AML-193 (cell line): ENCODE measurements around the gene ALOX15B.
A peak's percentile ranks its signal among the peaks of the same experiment; 100 is the strongest.

Experiments used
- DNase-seq, 2 experiments: peaks; one replicate each; lab custom pipeline; 2025; lab: John Stamatoyannopoulos, UW

The ALOX15B gene, protein sequence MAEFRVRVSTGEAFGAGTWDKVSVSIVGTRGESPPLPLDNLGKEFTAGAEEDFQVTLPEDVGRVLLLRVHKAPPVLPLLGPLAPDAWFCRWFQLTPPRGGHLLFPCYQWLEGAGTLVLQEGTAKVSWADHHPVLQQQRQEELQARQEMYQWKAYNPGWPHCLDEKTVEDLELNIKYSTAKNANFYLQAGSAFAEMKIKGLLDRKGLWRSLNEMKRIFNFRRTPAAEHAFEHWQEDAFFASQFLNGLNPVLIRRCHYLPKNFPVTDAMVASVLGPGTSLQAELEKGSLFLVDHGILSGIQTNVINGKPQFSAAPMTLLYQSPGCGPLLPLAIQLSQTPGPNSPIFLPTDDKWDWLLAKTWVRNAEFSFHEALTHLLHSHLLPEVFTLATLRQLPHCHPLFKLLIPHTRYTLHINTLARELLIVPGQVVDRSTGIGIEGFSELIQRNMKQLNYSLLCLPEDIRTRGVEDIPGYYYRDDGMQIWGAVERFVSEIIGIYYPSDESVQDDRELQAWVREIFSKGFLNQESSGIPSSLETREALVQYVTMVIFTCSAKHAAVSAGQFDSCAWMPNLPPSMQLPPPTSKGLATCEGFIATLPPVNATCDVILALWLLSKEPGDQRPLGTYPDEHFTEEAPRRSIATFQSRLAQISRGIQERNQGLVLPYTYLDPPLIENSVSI

DNA sequence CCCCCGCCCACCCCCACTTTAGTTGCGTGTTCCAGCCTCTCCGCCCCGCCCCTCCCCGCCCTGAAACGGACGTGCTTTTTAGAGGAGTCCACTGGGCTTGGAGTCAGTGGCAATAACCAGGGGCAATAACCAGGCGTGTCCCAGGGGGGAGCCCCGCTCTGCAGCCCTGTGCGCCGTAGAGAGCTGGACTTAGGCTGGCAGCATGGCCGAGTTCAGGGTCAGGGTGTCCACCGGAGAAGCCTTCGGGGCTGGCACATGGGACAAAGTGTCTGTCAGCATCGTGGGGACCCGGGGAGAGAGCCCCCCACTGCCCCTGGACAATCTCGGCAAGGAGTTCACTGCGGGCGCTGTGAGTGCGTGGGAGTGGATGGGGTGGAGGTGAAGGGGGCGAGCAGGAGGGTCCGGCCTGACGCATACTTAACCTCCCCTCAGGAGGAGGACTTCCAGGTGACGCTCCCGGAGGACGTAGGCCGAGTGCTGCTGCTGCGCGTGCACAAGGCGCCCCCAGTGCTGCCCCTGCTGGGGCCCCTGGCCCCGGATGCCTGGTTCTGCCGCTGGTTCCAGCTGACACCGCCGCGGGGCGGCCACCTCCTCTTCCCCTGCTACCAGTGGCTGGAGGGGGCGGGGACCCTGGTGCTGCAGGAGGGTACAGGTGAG, at the start of gene ALOX15B:
Gene ALOX15B (plus strand): TSS at position 106 of the 657 bp plus-strand sequence. CDS start 97 bp downstream, at position 203.
- no peak for DNase-seq

DNA sequence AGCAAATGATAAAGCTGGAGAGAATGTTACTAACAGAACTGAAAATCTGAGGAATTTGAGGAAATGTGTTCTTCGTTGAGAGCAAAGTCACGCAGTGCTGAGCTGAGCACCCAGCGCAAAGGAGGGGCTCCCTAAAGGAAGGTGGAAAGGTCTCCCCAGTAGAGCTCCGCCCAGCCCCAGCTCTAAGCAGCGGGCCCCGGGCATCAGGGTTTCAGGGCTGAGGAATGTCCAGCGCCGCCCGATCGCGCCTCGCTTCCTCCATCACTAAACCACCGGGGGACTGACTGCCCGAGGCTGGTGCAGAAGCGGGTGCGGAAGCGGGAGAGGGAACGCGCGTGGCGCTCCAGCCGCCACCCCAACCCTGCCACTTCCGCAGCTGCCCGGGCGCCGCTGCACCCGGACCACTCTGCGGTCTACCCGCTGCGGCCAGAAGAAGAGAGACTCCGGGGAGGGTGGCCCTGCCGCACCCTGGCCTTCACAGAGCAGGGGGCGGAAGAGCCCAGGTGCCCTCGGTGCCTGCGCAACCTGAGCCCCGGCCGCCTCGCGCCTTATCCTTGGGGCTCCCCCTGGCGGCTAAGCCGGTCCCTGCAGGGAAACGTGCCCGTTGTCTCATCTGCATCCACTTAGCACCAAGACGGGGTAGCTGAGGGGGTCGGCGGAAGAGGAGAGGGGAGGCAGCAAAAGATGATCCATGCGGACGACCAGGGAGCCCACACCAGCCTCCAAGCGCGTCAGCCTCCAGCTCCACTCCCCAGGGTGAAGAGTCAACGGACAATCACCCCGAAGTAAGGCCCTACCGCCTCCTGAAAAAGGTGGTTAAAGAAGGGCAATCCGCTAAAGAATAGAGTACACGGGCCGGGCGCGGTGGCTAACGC, 48.8 kb upstream of the ALOX15B start:
- peak; percentile 56 to 69 for DNase-seq

- no peak for DNase-seq
Measured at GRCh38 chr17:7992516-7992915, 46.3 kb upstream of the ALOX15B start.

- no peak for DNase-seq
Measured at GRCh38 chr17:7992924-7993323, 45.9 kb upstream of the ALOX15B start.

- DNase-seq, result no peak
Measured at GRCh38 chr17:7993972-7994589, 44.8 kb upstream of the ALOX15B start.

GRCh38 chr17:7995724-7996123, 43.1 kb upstream of the ALOX15B start:
- no peak for DNase-seq

DNA sequence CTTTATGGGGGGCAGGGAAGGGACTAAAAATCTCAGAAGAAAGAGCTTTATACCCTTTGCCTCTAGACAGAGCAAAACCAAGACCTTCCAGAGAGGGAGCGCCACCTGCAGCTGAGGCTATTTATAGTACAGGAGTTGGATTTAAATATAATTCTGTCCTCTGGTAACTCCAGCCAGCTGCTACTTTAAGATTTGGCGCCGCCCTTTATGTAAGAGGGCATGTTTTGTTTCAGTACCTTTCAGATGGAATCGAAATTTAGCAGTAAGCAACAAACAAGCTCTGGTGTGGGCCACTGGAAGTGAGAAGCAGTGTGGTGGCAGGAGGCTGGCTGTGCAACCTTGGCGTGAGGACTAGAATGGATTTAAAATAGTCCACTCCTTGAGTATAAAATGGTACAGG, 41.7 kb upstream of the ALOX15B start:
- DNase-seq, result peak; percentile 23 to 26

DNA sequence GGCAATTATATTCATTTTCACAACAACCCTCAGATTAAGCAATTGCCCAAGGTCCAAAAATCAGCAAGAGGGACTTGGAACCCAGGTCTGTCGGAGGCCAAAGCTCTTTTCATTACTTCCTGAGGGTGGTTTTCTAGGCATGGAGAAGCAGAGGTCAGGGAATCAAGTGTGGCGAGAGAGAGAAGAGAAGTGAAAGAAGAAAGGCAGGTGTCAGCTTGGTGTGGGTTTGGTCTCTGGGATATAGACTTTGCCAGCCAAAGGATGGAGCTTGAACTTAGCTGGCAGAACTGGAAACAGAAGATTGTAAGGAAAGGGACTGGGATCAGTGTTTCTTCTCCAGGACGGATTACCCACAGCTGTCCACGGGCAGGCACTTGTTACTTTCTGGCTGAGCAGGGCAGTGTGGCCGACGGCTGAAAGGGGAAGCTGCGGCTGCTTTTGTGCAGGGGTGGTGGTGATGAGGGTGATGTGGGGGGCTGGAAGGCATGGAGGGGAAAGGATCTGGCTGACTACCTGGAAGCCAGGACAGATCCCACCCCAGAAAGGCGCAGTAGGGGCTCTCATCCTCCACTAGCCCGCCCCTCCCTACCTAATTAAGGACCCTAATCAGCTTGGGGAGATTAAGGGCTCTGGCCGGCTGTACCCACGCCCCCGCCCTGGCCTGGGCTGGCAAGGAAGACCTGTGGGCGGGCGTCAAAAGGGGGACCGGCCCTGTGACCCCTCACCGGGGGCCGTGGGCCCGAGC, 36.7 kb upstream of the ALOX15B start, which contains the start of gene GUCY2D:
Gene GUCY2D (plus strand): TSS at position 640 of the 745 bp plus-strand sequence. CDS start 433 bp downstream, outside the sequence.
- peak; percentile 19 to 36 for DNase-seq

DNA sequence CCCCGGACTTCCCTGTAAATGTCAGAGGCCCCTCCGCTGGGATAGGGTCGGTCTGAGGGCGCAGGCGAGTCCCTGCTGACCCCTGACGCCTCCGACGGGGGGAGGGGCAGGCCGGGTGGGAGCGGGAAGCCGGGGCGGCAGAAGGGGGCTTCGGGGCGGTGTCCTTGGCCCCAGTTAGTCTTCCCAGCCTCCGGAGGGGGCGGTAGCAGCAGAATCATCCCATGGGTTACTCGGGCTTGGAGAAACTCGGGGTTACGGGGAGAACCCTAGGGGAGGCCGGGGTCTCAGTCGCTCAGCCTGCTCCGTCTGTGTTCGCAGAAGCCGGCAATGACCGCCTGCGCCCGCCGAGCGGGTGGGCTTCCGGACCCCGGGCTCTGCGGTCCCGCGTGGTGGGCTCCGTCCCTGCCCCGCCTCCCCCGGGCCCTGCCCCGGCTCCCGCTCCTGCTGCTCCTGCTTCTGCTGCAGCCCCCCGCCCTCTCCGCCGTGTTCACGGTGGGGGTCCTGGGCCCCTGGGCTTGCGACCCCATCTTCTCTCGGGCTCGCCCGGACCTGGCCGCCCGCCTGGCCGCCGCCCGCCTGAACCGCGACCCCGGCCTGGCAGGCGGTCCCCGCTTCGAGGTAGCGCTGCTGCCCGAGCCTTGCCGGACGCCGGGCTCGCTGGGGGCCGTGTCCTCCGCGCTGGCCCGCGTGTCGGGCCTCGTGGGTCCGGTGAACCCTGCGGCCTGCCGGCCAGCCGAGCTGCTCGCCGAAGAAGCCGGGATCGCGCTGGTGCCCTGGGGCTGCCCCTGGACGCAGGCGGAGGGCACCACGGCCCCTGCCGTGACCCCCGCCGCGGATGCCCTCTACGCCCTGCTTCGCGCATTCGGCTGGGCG, 35.9 kb upstream of the ALOX15B start:
- DNase-seq, result no peak

- DNase-seq, result no peak
Measured at GRCh38 chr17:8003594-8004181, 35.2 kb upstream of the ALOX15B start.

DNA sequence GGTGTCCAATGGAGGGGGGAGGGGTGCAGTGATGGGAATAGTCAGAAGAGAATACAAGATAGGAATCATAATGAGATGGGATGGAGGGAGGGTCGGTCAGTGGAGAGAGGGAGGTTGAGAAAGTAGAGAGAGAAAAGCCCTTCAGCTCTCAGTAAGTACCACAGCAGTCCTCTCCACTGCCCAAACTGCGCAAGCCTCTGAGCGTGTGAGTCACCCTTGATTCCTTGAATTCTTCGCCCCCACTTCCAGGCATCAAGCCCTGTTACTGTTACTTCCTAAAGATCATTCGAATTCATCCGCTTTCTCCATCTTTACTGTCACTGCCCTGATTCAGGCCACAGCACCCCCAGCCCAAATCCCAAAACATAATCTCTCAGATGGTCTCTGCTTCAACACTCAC, 34.0 kb upstream of the ALOX15B start:
- no peak for DNase-seq

DNA sequence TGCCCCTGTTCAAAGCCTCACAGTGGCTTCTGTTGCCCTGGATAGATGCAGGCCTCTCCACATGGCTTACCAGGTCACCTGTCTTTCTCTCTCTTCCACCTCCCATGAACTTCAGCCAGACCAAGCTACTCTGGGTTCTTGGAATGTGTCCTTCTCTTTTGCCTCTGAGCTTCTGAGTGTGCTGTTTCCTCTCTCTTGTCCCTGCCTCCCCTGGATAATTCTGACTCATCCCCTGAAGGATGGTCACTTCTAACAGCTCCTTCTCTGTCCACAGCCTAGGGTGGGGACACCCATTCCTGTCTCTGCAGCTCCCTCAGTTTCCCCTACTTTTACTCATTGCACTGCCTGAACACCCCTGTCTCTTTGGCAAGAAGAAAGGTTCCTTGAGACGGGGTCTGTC, 33.5 kb upstream of the ALOX15B start:
- no peak for DNase-seq

DNA sequence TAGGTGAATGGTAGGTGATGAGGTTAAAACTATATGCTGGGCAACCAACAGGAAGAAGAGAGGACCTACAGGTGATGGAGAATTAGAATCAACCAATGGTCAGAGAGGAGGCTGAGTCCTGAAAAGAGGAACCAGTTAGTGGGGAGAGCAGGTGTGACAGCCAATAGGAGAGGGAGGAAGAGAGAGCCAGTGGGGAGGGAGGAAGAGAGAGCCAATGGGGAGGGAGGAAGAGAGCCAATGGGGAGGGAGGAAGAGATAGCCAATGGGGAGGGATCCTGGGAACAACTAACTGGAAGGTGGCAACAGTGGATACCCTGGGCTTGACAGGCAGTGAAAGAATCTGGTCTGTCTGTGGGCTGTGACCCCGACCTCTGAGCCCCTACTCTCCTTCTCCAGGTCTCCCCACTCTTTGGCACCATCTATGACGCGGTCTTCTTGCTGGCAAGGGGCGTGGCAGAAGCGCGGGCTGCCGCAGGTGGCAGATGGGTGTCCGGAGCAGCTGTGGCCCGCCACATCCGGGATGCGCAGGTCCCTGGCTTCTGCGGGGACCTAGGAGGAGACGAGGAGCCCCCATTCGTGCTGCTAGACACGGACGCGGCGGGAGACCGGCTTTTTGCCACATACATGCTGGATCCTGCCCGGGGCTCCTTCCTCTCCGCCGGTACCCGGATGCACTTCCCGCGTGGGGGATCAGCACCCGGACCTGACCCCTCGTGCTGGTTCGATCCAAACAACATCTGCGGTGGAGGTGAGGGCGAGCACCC, 32.7 kb upstream of the ALOX15B start:
- DNase-seq, result no peak

DNA sequence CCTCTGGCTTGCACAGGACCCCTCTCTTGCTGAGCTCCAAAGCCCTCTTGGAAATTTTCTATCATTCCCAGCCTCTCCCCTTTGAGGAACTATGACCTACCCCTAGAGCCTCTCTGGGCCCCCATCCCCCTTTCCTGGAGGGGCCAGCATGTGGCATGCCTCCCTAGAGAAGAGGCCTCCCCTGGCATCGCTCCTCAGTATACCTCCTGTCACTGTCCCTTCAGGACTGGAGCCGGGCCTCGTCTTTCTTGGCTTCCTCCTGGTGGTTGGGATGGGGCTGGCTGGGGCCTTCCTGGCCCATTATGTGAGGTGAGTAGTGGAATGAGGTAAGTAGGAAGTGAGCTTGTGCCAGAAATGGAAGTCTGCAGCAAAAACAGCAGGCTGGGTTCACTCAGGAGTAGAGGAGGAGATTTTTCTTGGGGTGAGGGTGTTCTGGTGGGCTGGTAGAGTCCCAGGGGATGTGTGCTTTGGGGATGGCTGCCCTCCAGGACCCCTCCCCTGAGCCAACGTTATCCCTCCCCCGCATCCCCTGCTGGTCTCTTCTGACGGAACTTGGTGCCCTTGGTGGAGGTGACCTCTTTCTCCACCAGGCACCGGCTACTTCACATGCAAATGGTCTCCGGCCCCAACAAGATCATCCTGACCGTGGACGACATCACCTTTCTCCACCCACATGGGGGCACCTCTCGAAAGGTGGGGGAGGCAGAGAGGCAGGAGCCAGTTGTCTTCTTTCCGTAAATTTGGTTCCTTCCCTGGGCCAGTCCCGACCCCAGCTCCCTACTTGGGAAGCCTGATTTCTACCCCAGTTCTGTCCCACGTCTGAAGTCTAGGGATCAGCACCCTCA, 31.8 kb upstream of the ALOX15B start:
- DNase-seq, result no peak

- no peak for DNase-seq
Measured at GRCh38 chr17:8007836-8008235, 31.0 kb upstream of the ALOX15B start.

GRCh38 chr17:8012045-8012580, 26.7 kb upstream of the ALOX15B start:
- DNase-seq, result no peak

DNA sequence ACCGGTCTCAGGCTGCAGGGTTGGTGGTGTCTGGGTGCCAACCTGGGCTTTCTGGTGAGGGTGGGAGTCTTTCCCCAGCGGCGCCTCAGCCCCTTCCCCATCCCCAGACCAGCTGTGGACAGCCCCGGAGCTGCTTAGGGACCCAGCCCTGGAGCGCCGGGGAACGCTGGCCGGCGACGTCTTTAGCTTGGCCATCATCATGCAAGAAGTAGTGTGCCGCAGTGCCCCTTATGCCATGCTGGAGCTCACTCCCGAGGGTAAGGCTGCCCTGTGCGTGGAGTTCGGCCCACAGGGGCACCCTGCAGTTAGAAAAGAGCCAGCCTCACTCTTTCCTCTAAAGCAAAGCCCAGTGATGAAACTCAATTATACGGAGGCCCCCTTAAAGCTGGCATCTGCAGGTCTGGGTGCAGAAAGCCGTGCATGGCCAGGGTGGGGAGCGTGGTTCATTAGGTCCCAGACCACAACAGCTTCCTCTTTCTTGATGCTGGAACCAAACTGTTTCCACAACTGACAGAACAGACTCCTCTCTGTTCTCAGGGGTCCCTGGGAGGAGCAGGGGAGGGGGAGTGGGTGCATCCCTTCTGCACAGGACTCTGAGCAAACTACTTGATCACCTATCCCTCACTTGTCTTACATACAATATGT, 25.7 kb upstream of the ALOX15B start:
- peak in 1 of 2 experiments; percentile 18 for DNase-seq
